ENCODE measurements around the gene MUC5B.

DNA sequence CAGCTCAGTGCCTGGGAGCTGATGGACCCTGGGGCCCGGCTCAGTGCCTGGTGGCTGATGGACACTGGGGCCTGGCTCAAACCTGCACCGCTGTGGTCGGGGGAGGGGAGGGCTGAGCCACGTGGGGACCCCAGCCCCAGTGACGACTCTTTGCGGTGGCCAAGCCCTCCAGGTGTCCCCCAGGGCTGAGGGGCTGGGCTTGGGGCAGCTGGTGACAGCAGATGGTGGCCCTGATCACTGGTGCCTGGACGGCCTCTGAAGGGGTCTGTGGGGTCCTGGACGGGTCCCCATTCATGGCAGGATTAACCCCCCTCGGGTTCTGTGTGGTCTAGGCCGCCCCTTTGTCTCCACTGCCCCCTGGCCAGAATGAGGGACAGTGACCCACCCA, 3.4 kb upstream of the MUC5B start:
- TF ChIP-seq, protein P1, sequence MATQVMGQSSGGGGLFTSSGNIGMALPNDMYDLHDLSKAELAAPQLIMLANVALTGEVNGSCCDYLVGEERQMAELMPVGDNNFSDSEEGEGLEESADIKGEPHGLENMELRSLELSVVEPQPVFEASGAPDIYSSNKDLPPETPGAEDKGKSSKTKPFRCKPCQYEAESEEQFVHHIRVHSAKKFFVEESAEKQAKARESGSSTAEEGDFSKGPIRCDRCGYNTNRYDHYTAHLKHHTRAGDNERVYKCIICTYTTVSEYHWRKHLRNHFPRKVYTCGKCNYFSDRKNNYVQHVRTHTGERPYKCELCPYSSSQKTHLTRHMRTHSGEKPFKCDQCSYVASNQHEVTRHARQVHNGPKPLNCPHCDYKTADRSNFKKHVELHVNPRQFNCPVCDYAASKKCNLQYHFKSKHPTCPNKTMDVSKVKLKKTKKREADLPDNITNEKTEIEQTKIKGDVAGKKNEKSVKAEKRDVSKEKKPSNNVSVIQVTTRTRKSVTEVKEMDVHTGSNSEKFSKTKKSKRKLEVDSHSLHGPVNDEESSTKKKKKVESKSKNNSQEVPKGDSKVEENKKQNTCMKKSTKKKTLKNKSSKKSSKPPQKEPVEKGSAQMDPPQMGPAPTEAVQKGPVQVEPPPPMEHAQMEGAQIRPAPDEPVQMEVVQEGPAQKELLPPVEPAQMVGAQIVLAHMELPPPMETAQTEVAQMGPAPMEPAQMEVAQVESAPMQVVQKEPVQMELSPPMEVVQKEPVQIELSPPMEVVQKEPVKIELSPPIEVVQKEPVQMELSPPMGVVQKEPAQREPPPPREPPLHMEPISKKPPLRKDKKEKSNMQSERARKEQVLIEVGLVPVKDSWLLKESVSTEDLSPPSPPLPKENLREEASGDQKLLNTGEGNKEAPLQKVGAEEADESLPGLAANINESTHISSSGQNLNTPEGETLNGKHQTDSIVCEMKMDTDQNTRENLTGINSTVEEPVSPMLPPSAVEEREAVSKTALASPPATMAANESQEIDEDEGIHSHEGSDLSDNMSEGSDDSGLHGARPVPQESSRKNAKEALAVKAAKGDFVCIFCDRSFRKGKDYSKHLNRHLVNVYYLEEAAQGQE (IDR thresholded peaks at IDR 0.05; ENCODE audit: insufficient read depth in 1 of 2, low read depth in 2 of 2, low read length in 2 of 2): no peak
- TF ChIP-seq POLR2AphosphoS5 (IDR thresholded peaks at IDR 0.05; ENCODE audit: low read depth, low read length): no peak
